GM06990 (cell line): Measurements from ENCODE around the gene SFTPB.

Experiments used
- DNase-seq: peaks from one replicate; pipeline ENCODE4 v3.0.0-alpha.2; 2011; ENCODE audit not compliant: insufficient read length; ENCODE audit errors: extremely low read depth
- H3K27me3 ChIP-seq: replicated peaks from 2 replicates; pipeline ENCODE4 v1.6.0; 2011; ENCODE audit warnings: low read length; ENCODE audit not compliant: control insufficient read depth, insufficient read depth
- H3K36me3 ChIP-seq: 2 replicates; pipeline ENCODE4 v1.5.1; 2011; ENCODE audit warnings: low read length; ENCODE audit not compliant: control insufficient read depth, insufficient read depth
- H3K4me3 ChIP-seq: replicated peaks from 2 replicates; pipeline ENCODE4 v1.5.1; 2011; ENCODE audit warnings: low read depth, mild to moderate bottlenecking, control low read depth, low read length
- CTCF ChIP-seq: IDR thresholded peaks from 2 replicates; pipeline ENCODE4 v1.5.1; 2011; ENCODE audit warnings: low read length, control low read depth, mild to moderate bottlenecking, inconsistent platforms; ENCODE audit not compliant: insufficient read depth, poor library complexity, severe bottlenecking

SFTPB gene

DNA sequence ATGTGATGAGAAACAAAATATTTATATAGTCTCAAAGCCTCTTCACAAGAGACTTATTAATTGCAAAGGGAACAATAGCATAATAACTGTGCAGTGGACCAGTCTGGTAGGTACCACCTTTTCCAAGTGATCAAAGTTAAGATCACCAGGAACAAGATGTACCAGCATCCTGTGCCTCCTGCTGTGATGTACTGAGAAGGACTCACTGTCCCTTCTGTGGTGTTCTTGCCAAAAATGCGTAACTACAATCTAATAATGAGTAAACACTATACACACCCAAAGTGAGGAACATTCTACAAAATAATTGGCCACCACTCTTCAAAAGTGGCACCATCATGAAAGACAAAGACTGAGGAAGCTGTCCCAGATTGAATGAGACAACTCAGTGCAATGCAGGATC, 40.6 kb upstream of the SFTPB start:
- no peak for TF ChIP-seq CTCF
- no peak overlapping the region for H3K4me3 ChIP-seq

GRCh38 chr2:85707304-85707703, 39.3 kb upstream of the SFTPB start:
- no peak for DNase-seq
- Histone ChIP-seq H3K27me3 (no peaks in the 10 kb centered on the region), H3K4me3 (no peak overlapping the region), H3K36me3 (no peaks in the 10 kb centered on the region)
- peak; percentile 76 for TF ChIP-seq CTCF

More for the DNA sequence above, 40.6 kb upstream of the SFTPB start:
- Histone ChIP-seq H3K36me3 (no peaks in the 10 kb centered on the region), H3K27me3 (no peaks in the 10 kb centered on the region)
- no peak for DNase-seq

DNA sequence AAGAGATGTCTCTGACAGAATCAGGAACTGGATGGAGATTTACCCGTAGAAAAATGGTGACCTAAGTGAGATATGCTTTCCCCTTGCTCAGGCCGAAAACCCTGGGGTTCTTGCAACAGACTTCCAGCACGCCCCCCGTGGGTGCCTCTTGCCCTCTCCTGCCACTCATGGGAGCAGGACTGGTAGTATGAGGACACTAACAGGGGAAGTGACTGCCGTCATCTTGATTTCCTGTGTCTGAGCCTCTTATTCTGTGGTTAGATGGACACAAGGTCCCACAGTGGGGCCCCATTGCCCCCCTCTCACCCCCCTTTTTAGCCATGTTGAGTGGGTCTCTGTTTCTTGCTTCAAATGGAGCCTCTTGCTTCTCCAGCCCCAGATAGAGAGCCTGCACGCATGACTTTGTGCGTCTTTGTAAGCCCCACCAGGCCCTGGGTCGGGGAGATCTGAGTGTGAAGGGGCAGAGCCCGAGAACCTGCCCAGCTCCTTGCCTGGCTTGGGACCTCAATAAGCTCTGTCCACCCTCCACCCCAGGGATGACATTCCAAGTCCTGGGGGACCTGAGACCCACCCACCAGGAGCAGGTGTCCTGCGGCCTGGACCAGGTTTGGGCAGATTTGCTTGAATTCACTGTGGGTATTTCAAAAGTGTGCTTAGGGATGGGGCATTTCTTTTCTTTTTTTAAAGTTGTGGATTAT, 38.7 kb upstream of the SFTPB start:
- Histone ChIP-seq H3K4me3 (no peak overlapping the region), H3K36me3 (no peaks in the 10 kb centered on the region), H3K27me3 (no peaks in the 10 kb centered on the region)
- no peak for DNase-seq
- no peak for TF ChIP-seq CTCF

- no peak for TF ChIP-seq CTCF
- Histone ChIP-seq H3K36me3 (no peaks in the 10 kb centered on the region), H3K4me3 (no peak overlapping the region), H3K27me3 (no peaks in the 10 kb centered on the region)
- DNase-seq, result no peak
Measured at GRCh38 chr2:85706063-85706462, 38.1 kb upstream of the SFTPB start.

DNA sequence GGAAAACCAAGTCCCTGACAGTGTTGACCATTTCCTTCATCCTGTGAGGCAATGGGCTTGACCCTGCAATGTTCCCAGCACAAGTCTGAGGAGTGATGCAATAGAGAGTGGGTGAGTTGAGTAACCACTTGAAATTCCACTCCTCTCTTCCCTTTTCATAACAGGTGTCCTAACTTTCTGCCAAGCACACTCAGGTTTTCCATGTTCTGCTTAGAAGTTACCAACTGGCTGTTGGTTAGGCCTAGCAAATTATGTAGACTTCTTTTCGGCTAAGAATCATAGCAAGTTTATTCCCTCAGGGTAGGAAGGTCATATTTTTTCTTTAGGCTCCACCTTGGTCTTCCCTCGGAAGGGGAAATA, 37.7 kb upstream of the SFTPB start:
- Histone ChIP-seq H3K27me3 (no peaks in the 10 kb centered on the region), H3K36me3 (no peaks in the 10 kb centered on the region), H3K4me3 (no peak overlapping the region)
- TF ChIP-seq CTCF, result no peak
- DNase-seq, result no peak
